ENCODE results near the gene TMOD1.
"Not testable (repeated sequence)": the region's sequence is repeated elsewhere in the genome, so short reads cannot be mapped to it uniquely, and the experiment has no call there.

TMOD1 gene

DNA sequence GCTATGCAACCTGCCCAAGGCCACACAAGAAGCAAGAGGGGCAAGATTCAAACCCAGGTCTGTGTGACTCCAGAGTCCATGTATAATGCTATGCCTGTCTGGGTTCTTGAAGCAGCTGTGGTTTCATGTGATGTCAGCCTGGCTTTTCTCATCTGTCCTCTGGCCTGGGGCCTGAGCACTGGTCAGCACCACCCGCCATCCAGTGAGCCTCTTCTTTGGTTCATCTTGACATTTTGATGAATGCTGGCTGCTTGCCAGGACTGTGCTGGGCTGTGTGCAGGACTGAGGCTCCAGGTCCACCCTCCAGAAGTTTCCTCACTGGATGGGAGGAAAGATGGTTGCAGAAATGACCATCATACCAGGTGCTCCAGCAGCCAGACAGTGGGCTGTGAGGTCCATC lies 70.2 kb downstream of the TMOD1 start:
- no peak for DNase-seq

DNA sequence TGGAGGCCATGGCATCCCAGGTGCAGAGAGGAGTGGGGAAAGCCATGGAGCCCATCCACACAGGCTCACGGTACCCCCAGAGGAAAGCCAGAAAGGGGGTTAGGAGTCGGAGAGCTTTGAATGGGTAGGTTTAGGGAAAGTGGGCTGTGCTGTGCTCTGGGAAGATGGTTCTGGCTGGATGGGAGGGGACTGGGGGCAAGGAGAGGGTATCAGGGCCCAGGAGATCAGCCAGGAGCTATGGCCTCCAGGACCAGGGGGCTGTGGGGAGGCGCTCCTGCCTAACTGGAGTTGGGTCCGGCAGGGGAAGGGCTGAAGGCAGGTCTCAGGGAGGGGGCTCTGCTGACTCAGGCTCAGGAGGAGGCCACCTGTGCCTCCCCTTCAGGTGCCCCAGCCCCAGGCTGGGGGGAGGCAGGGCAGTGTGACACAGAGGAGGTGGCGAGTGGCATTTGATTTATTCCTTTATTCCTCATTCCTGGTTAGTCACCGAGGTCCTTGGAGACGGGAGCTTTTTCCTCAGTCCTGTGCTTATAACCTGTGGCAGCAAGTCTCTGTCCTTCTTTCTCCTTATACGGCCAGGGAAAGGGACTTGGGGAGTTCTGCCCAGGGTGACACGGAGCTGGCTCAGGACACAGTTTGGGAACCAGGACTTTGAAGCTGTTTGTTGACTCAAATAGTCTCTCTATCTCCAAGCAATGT lies 70.9 kb downstream of the TMOD1 start:
- no peak for DNase-seq

DNA sequence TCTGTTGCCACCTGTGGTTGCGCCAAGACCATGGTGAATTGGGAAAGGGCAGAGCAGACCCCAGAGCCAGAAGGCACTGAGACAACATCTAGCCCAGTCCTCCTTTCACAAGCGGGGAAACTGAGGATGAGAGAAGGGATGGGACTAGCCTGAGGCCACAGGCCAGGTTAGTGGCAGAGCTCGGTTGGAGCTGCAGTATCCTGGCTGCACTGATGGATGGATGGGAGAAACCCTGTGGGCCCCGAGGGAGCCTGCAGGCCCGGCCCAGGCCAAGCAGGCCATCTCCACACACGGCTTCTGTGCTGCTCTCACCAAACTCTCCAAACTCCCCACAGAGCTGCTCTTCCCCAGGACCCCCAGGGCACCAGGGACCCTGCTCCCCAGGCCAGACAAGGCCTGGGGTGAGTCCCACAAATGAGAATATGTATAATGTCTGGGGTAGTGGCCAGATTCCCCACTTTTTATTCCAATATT lies 71.5 kb downstream of the TMOD1 start:
- DNase-seq, result no peak

DNA sequence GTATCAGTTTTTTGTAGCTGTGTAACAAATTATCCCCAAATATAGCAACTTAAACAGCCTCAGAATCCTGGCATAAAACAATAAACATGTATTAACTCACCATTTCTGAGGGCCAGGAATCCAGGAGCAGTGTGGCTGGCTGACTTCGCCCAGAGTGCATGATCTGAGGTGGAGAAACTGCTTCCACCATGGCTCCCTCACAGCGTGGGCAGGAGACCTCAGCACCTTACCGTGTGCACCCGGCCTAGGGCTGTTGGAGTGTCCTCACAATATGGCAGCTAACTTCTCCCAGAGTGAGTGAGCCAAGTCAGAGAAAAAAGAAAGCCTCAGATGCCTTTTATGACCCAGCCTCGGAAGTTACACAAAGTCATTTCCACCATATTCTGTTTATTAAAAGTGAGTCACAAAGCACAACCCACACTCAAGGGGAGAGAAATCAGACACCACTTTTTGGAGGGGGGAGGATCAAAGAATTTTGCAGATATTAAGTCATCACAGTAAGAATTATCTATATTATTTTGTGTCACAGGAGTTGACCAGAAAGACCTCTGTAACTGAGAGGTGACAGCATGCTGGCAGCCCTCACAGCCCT lies 72.1 kb downstream of the TMOD1 start:
- DNase-seq, result no peak

DNA sequence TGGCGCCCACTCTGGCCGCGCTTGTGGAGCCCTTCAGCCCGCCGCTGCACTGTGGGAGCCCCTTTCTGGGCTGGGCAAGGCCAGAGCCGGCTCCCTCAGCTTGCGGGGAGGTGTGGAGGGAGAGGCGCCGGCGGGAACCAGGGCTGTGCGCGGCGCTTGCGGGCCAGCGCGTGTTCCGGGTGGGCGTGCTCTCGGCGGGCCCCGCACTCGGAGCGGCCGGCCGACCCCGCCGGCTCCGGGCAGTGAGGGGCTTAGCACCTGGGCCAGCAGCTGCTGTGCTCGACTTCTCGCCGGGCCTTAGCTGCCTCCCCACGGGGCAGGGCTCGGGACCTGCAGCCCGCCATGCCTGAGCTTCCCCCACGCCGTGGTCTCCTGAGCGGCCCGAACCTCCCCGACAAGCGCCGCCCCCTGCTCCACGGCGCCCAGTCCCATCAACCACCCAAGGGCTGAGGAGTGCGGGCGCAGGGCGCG lies 72.7 kb downstream of the TMOD1 start:
- not testable (repeated sequence) for DNase-seq

DNA sequence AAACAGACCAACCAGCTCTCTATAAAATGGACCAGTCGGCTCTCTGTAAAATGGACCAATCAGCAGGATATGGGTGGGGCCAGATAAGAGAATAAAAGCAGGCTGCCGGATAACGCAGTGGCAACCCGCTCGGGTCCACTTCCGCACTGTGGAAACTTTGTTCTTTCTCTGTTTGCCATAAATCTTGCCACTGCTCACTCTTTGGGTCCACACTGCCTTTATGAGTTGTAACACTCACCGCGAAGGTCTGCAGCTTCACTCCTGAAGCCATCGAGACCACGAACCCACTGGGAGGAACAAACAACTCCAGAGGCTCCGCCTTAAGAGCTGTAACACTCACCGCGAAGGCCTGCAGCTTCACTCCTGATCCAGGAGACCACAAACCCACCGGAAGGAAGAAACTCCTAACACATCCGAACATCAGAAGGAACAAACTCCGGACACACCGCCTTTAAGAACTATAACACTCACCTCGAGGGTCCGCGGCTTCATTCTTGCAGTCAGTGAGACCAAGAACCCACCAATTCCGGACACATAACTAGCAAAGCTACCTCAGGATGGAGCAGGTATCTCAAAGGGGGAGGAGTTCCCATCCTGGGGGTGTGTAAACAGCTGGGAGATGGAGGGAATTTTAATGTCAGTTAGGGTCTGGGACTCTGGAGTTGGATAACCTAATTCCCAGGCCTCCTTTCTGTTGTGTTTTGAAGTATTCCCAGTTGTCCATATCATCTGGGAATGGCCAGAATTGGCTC lies 73.6 kb downstream of the TMOD1 start:
- peak; percentile 13 for DNase-seq

DNA sequence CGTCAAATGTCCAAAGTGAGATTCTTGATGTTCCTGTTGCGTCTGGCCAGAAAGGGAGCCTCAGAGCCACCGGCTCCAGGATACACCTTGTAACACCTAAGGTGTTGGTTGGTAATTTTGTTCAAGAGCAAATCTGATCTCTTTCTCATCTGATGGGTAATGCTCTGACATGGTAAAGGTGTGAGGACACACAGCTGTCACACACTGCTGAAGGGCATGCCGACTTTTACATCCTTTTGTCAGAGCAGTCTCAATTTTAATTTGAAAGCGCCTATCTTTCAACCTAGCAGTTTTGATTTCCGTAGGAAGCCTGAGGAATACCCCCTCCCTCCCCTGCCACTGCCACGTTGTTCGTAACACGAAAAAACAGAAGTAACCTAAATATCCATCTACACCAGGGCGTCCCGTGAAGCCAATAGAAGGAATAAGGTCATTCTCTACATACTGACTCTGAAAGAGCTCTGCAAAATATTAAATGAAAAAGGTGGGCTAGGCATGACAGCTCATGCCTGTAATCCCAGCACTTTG lies 74.3 kb downstream of the TMOD1 start:
- no peak for DNase-seq

DNA sequence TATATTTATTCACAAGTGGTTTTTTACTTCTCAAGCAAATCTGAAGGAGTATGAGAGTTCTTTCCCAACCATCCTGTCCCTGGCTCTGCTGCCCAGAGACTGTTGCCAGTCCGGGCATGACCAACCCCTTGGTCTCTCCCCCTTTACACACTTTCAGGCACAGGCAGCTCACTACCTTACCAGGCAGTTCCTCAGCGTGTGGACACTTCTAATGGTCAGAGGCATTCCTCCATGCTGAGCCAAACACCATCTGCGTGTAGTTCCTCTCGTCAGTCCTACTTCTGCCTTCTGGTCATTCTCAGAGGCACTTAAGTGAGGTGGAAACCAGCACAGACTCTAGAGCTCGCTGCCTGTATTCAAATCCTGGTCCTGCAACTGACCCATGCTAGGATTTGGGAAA lies 75.6 kb downstream of the TMOD1 start:
- no peak for DNase-seq

DNA sequence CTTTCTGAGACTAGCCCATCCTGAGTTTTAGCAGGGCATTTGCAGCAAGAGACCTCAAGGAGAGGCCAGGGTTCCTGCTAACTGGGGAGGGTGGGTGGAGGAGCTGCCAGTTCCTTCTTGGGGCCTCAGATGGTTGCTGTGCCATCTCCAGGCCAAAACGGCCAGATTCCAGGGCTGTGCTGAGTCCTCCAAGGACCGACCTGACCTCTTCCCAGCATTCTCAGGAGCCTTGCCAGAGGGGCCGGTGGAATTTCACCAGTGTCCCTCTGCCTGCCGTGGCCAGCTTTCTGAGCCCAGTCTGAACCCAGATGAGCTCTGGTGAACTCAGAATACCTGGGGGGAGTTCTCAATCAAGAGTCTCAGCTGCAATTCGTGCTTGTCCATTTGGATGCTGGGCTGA lies 77.4 kb downstream of the TMOD1 start:
- no peak for DNase-seq

DNA sequence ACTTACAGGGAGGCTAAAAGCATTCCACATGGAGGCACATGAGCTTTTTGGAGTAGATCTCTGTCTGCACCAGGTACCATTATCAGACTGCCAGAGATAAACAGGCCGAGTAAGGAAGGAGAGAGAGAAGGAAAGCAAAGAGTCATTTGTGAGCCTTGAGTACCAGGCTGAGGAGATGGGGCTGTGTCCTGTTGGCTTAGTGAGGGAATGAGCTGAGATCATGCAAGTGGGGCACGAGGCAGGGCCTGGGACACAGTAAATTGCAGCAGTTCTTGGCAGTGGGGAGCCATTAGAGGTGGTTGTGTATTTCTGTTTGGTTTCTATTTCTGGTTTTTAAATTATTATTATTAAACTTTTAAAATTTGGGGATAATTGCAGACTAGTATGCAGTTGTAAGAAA lies 78.4 kb downstream of the TMOD1 start:
- no peak for DNase-seq

DNA sequence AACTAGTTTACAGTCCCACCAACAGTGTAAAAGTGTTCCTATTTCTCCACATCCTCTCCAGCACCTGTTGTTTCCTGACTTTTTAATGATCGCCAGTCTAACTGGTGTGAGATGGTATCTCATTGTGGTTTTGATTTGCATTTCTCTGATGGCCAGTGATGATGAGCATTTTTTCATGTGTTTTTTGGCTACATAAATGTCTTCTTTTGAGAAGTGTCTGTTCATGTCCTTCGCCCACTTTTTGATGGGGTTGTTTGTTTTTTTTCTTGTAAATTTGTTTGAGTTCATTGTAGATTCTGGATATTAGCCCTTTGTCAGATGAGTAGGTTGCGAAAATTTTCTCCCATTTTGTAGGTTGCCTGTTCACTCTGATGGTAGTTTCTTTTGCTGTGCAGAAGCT lies 80.1 kb downstream of the TMOD1 start:
- DNase-seq, result not testable (repeated sequence)

DNA sequence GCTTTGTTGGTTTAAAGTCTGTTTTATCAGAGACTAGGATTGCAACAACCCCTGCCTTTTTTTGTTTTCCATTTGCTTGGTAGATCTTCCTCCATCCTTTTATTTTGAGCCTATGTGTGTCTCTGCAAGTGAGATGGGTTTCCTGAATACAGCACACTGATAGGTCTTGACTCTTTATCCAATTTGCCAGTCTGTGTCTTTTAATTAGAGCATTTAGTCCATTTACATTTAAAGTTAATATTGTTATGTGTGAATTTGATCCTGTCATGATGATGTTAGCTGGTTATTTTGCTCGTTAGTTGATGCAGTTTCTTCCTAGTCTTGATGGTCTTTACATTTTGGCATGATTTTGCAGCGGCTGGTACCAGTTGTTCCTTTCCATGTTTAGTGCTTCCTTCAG lies 83.3 kb downstream of the TMOD1 start:
- not testable (repeated sequence) for DNase-seq

DNA sequence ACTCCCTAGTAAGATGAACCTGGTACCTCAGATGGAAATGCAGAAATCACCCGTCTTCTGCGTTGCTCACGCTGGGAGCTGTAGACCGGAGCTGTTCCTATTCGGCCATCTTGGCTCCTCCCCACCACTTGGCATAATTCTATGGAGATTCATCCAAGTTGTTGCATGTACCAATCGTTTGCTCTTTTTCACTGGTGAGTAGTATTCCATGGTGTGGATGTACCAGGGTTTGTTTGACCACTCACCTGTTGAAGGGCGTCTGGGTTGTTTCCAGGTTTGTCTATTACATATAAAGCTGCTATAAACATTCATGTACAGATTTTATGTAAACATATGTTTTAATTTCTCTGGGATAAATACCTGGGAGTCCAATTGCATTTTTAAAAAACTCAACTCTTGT lies 85.4 kb downstream of the TMOD1 start:
- not testable (repeated sequence) for DNase-seq

DNA sequence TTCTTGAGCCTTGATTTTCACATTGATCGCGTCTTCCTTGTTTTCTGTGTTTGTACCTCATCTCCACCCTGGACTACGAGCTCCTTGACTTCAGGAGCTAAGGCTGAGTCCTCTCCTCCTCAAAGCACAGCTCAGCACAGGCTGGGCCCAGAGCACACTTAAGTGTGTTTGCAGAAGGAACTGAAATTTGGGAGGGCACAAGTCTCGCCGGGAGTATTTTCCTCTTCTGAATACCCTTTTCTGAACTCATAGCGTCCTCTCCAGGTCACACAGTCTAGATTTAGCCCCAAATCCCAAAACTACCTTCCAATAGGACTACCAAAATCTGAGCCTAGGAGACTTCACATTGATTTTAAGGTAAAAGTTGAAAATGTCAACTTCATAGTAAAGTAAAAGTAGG lies 90.1 kb downstream of the TMOD1 start:
- DNase-seq, result no peak

DNA sequence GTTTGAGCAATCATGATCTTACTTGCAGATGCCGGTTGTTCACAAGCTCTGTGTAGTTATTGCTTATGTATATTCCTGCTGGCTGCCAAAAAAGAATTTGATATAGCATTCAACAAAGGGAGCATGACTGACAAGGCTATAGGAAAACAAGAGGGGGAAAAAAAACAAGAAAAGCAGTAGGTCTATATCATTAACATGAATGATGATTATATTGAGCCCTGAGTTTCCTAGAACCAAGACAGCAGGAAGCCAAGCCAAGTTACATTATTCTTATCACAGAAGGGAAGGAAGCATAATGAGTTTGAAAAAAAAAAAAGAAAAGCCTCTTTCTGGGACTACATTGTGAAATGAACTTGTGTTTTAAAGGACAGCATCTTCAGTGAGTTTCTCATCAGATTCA lies 90.7 kb downstream of the TMOD1 start:
- DNase-seq, result no peak

DNA sequence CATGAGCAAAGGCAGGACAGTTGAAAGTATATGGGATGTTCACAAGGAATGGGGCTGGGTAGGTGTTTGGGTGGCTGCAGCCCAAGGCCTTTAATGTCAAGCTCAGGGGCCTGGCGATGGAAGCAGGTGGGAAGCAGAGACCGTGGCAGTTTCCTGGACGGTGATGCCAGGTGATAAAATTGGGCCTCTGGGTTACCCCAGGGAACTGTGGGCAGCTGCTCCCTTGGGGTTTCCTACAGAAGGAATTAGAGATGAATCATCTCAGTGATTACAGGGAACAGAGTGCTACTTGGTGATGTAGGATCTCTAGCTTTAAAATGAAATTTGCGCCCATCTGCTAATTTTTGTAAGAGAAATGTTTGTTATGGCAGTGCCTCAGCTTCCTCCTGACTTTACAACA lies 92.5 kb downstream of the TMOD1 start:
- DNase-seq, result no peak

DNA sequence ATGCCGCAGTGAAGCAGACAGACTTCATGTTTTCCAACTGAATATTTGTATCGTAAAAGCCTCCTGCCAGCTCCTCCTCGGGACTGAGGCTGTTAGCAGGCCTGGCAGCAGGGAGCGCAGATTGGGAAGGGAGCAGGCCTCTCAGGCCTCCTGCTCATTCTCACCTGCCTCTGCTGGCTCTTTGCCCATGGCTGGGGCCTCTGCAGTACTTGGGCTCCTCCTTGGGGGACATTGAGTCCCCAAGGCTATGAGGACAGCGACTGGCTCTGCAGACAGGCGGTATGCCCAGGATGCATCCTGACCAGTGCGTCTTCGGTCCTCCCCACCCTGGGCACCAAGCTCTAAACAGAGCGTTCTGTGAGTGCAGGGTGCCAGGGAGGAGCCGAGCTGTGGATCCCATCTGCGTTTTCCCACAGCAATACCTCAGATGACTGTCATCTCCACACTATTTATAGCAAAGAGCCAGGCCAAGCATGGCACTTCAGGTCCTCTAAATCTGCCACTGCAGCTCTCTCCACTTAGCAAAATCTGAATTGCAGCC lies 93.0 kb downstream of the TMOD1 start:
- no peak for DNase-seq

DNA sequence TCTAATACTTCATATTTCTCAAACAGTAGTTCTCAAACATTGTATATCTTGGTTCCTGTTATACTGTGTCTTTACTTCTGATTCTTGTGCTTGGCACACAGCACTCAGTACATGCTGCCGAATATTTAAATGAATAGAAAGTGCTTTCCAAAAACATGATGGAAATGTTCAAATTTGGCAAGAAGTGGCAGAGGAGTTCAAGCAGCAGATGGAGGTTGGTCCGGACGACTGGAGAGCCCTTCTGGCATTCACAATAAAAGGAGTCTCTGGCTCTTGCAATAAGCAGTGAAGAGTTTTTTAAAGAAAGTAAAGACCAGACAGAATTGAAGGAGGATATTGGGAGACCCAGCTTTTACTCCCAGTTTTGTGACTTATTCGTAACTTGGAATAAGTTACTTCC lies 95.4 kb downstream of the TMOD1 start:
- DNase-seq, result no peak

DNA sequence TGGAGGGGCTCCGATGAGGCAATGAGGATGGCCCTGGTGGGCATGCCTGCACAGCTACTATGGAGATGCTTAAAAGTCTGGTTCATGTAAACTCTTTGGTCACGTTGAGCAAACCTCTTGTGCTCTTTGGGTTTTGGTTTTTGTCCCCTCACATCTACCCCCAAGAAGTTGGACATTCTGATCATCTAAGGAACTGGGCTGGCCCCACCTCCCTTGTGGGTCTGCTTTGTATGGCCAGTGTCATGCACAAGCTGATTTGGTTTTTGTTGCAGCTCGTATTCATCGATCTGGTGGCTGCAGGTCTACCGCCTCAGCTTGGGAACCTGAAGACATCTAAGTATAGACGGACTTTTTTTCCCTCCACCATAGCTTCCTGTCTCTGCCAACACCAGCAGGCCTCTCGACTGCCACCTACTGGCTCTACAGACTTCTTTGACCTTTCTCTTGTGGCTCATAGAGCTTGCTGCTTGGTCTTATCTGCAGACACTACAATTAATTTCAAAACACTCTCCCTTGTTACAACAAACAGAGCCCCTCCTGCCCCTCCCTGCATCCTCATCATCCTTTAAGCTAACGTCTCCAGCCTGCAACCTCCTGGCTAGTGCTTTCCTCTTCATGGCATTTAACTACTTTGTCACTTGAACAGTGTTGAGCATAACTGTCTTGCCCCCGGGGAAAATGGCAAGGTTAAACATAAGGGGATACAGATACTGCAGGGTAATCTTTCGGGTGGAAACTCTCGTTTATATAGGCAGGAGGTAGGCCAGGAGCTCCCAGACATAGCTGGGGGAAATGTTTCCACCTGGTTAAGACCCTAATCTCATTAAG lies 97.2 kb downstream of the TMOD1 start:
- DNase-seq, result peak; percentile 43

DNA sequence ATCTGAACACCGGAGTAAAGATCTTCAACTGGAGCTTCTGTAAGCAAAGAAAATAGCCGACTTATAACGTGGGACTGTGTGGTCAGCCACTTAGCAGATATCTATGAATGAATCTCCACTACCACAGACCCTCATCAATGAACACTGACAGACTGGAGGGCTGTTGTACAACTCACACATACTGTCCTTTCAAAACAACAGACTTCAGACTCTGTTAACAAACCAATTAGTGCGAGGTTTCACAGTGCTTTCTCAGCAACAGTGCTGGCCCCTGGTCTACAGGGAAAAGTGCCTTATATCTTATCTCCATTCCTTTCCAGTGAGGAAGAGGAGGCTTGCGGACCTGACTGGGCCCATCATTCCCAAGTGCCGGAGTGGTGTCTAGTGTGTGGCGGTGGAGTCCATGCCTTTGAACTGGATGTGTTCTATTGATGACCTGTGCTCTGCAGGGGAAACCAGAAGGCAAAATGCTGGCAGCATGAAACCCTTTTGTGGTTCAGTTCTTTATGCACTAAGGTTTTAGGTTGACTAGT lies 97.9 kb downstream of the TMOD1 start:
- DNase-seq, result no peak

DNA sequence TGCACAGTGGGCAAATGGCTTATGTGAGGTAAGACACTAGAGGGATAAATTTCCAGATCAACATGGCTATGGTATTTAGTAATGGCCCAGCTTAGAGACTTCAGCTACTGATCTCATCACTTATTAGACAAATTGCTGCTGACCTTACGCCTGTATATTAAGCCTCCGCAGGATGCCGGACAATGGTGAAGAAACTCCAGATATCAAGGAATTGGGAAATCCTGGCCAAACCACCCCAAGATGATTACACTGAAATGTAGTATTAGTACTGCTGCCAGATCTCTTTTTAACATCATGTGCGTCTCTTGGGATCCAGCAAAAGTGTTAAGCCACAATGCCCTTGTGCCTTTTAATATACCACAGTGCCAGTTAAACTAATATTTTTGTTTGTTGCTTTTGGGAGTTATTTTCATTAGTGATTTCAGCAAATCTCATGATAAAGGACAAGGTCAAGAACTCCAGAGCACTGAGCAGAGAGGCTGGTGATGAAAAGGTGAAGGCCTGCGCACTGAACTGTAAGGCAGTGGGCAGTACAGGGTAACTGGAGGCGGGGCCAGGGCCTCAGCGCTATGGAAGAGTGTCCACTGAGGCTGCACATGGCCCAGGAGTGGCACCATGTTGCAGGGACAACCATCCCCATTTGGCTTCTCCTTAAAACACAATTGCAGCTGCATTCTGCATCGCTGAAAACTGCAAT lies 99.2 kb downstream of the TMOD1 start:
- DNase-seq, result no peak

Measured in activated effector memory CD4-positive, alpha-beta T cell treated with Interleukin-2 at 50 U/mL for 16 hours (primary cell).